Kidney (tissue), 14 donors: ENCODE data around the gene ARX. TPM values are rescaled to one million over a fixed set of nuclear protein-coding genes. Genes with fewer than 3 reads are reported as not detected.

ENCODE experiments used
- DNase-seq, 5 donors: peaks; one replicate each; pipeline ENCODE4 v3.0.0-alpha.2; 2013 to 2020
- FAIRE-seq: peaks from 2 replicates; lab custom pipeline; 2012; peaks lifted over from hg19 to GRCh38; lab: Jason Lieb, UNC
- H3K27ac ChIP-seq, 2 donors: one replicate each; pipeline ENCODE4 v1.7.0; 2013; ENCODE audit warnings: low read depth in 2 of 2, low read length in 2 of 2, inconsistent platforms in 1 of 2
- H3K27me3 ChIP-seq: one replicate; pipeline ENCODE4 v1.7.1; 2013; ENCODE audit warnings: low read length, inconsistent platforms; ENCODE audit not compliant: control insufficient read depth, insufficient read depth
- H3K36me3 ChIP-seq, 3 donors: one replicate each; pipeline versions ENCODE4 v1.7.0 to v1.7.1; 2013; ENCODE audit warnings: low read length in 3 of 3, control low read depth in 1 of 3, inconsistent platforms in 1 of 3; ENCODE audit not compliant: insufficient read depth in 3 of 3, control insufficient read depth in 2 of 3
- H3K4me1 ChIP-seq, 3 donors: one replicate each; pipeline versions ENCODE4 v1.7.0 to v1.7.1; 2013; ENCODE audit warnings: low read length in 3 of 3, inconsistent platforms in 1 of 3, low read depth in 1 of 3; ENCODE audit not compliant: control insufficient read depth in 2 of 3, insufficient read depth in 2 of 3
- H3K4me3 ChIP-seq, 3 donors: one replicate each; pipeline versions ENCODE4 v1.7.0 to v1.8.1; 2013; ENCODE audit warnings: low read length in 3 of 3, control low read depth in 1 of 3, inconsistent platforms in 1 of 3
- H3K9ac ChIP-seq, 3 donors: one replicate each; pipeline versions ENCODE4 v1.7.0 to v1.7.1; 2013; ENCODE audit warnings: low read length in 3 of 3, control low read depth in 1 of 3, inconsistent platforms in 1 of 3
- H3K9me3 ChIP-seq, 3 donors: one replicate each; pipeline versions ENCODE4 v1.7.0 to v1.7.1; 2013; ENCODE audit warnings: low read length in 3 of 3, control low read depth in 1 of 3, inconsistent platforms in 1 of 3; ENCODE audit not compliant: control insufficient read depth in 2 of 3, insufficient read depth in 1 of 3
- CTCF ChIP-seq: IDR thresholded peaks from 3 replicates; pipeline ENCODE4 v1.5.1; 2012; ENCODE audit warnings: mild to moderate bottlenecking, moderate library complexity, borderline replicate concordance; ENCODE audit not compliant: insufficient read depth; ENCODE audit errors: extremely low read depth
- intact Hi-C: fragments of 100-400 bp; cut with DNase I; formaldehyde crosslinking; loops from one replicate; pipeline ENCODE4 v1.11.1; 2022
- polyA plus RNA-seq: library from polyadenylated mRNA; stranded (reverse); fragments of 350-450 nt; fragmentation: Illumina TruSeq; extraction: RNeasy Lipid Tissue Mini Kit (QIAGEN cat#74804); gene quantifications from one replicate; pipeline ENCODE4 v1.2.3, GENCODE V29; 2014; ENCODE audit warnings: low read depth, low replicate concordance; ENCODE audit not compliant: insufficient read depth
- total RNA-seq: library from RNA; stranded (reverse); fragmentation: NEBNext Ultra II Directional; extraction: Animal tissue kit (Norgen Biotek cat#: 25700); gene quantifications from one replicate; pipeline ENCODE4 v1.2.1, GENCODE V29; 2021
- donor health status: control.
- donor health status: control.
- donor health status: control.
- donor health status: control.
- donor health status: control.
- donor health status: DM: yes; HTN: yes; CAD: no.
- donor health status: Normal renal cell carcinoma (clear cell type).

ARX gene
- total and polyA plus RNA-seq, 2 donors from 2014 or later = 0.13 to 0.31 TPM

GRCh38 chrX:25026576-25026975 lies 10.8 kb upstream of the ARX start:
- no peak overlapping the region for H3K27ac ChIP-seq
- H3K4me1 ChIP-seq = no peaks in the 10 kb centered on the region
- peaks cover 30% of the 10 kb centered on the region for H3K27me3 ChIP-seq
- intact Hi-C loops = no loop called here
- FAIRE-seq (no peak), DNase-seq (no peak)
- H3K9me3 ChIP-seq = no peaks in the 10 kb centered on the region
- no peak overlapping the region for H3K4me3 ChIP-seq
- H3K36me3 ChIP-seq = no peaks in the 10 kb centered on the region
- no peak overlapping the region for H3K9ac ChIP-seq
- no peak for TF ChIP-seq CTCF

- H3K36me3 ChIP-seq = no peaks in the 10 kb centered on the region
- DNase-seq (no peak), FAIRE-seq (no peak)
- H3K4me3 ChIP-seq = no peak overlapping the region
- H3K9me3 ChIP-seq = no peaks in the 10 kb centered on the region
- H3K9ac ChIP-seq = no peak overlapping the region
- peaks cover 36% of the 10 kb centered on the region for H3K27me3 ChIP-seq
- no peak overlapping the region for H3K27ac ChIP-seq
- intact Hi-C loops = no loop called here
- no peaks in the 10 kb centered on the region for H3K4me1 ChIP-seq
- TF ChIP-seq CTCF = no peak
These were observed 9.8 kb upstream of the ARX start for GRCh38 chrX:25025615-25026014.

GRCh38 chrX:25023908-25024307 lies 8.1 kb upstream of the ARX start:
- Histone ChIP-seq H3K9ac (no peak overlapping the region), H3K4me3 (no peak overlapping the region), H3K27ac (no peak overlapping the region), H3K9me3 (no peaks in the 10 kb centered on the region), H3K27me3 (peaks cover 52% of the 10 kb centered on the region), H3K4me1 (no peaks in the 10 kb centered on the region), H3K36me3 (no peaks in the 10 kb centered on the region)
- intact Hi-C loops = no loop called here
- no peak for TF ChIP-seq CTCF
- no peak for FAIRE-seq
- DNase-seq = no peak

DNA sequence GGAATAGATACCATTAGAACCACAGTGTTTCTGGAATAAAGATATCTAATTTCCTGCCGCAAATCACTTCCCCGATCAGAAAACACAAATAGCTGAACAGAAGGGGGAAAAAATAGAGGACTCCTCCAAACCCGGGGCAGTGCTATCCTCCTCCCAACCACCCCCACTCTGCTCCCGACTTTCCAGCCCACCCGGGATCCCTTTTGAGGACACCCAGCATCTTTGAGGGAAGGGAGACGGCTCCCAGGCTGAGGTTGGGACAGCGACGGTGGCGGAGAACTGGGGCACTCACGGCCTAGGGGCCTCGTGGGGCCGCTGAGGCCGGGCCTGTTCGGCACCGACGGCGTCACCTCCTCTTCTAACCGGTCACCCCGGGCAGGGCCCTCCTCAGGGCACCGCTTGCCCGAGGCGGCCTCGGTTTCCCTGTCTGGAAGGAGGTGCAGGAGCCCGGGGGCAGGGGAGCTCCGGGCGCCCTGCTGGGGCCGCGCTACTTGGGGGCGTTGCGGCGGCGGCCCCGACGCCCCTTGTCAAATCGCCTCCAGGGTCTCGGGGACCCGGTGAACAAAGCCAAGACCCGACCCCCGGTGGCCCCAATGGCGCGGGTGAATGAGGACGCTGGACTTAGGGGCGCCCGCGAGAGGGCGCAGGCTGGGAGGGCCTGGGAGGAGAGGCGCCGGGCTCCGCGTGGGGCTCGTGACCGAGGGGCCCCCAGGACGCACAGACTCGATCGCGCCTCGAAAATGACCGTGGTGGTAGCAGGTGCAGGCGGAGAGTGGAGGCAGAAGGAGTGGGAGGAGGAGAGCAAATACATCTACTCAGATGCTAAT lies 6.9 kb upstream of the ARX start:
- Histone ChIP-seq H3K27me3 (peaks cover 62% of the 10 kb centered on the region), H3K36me3 (no peaks in the 10 kb centered on the region), H3K4me3 (no peak overlapping the region), H3K9ac (no peak overlapping the region), H3K9me3 (no peaks in the 10 kb centered on the region), H3K27ac (no peak overlapping the region), H3K4me1 (no peaks in the 10 kb centered on the region)
- intact Hi-C loops = no loop called here
- no peak for DNase-seq
- TF ChIP-seq CTCF = no peak
- FAIRE-seq = no peak
